ENCODE measurements around the gene CAMK2A. TPM values are rescaled to one million over a fixed set of nuclear protein-coding genes. Genes with fewer than 3 reads are reported as not detected.

CAMK2A gene
- total RNA-seq, 1 donor from 2014 or later = 1.2 TPM

DNA sequence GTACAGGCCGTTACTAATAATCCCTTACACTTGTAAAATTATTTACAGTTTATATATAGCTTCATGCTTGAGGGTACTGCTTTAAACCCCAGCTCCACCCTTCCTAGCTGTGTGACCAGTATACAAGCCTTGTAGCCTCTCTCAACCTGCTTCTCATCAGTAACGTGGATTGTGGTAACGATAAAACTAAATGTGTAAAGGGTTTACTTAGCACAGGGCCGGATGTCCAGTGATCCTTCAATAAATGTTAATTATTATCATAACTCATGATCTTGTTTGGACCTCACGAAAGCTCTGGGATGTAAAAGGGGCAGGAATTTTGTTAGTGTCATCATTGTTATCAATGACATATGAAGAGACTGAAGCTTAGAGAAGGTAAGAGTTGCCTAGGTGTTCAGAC, 20.7 kb upstream of the CAMK2A start:
- H3K36me3 ChIP-seq (ENCODE audit: insufficient read depth, low read length) = no peaks in the 10 kb centered on the region
- H3K4me1 ChIP-seq (ENCODE audit: insufficient read depth, low read length) = no peaks in the 10 kb centered on the region
- H3K27me3 ChIP-seq (ENCODE audit: insufficient read depth, low read length) = no peaks in the 10 kb centered on the region
- Mint-ChIP-seq H3K27ac (ENCODE audit: unreplicated experiment) (no peak overlapping the region), H3K27me3 (ENCODE audit: low read depth, unreplicated experiment) (peaks cover 7% of the 10 kb centered on the region), H3K4me1 (ENCODE audit: low read depth, unreplicated experiment) (peaks cover 30% of the 10 kb centered on the region), H3K36me3 (ENCODE audit: low read depth, unreplicated experiment) (no peaks in the 10 kb centered on the region), H3K9me3 (ENCODE audit: unreplicated experiment) (peaks cover 2% of the 10 kb centered on the region), H3K4me3 (ENCODE audit: unreplicated experiment) (no peak overlapping the region)
- no peak overlapping the region for H2AFZ ChIP-seq (ENCODE audit: low read depth, low read length)
- FAIRE-seq (no peak), DNase-seq (ENCODE audit: low read depth) (no peak)
- no peak overlapping the region for H3K27ac ChIP-seq (ENCODE audit: low read depth, low read length)
- H3K79me2 ChIP-seq (ENCODE audit: insufficient read depth, low read length) = no peaks in the 10 kb centered on the region
- no peaks in the 10 kb centered on the region for H4K20me1 ChIP-seq (ENCODE audit: insufficient read depth, low read length)
- no peak overlapping the region for H3K4me3 ChIP-seq (ENCODE audit: insufficient read depth, low read depth, low read length)
- TF ChIP-seq, protein P1, sequence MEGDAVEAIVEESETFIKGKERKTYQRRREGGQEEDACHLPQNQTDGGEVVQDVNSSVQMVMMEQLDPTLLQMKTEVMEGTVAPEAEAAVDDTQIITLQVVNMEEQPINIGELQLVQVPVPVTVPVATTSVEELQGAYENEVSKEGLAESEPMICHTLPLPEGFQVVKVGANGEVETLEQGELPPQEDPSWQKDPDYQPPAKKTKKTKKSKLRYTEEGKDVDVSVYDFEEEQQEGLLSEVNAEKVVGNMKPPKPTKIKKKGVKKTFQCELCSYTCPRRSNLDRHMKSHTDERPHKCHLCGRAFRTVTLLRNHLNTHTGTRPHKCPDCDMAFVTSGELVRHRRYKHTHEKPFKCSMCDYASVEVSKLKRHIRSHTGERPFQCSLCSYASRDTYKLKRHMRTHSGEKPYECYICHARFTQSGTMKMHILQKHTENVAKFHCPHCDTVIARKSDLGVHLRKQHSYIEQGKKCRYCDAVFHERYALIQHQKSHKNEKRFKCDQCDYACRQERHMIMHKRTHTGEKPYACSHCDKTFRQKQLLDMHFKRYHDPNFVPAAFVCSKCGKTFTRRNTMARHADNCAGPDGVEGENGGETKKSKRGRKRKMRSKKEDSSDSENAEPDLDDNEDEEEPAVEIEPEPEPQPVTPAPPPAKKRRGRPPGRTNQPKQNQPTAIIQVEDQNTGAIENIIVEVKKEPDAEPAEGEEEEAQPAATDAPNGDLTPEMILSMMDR (IDR thresholded peaks at IDR 0.05; ENCODE audit: insufficient read depth, low read depth, low read length) = no peak
- no peak for TF ChIP-seq EZH2 (IDR thresholded peaks at IDR 0.05; ENCODE audit: insufficient read depth, low read length)
- no peak overlapping the region for H3K9ac ChIP-seq (ENCODE audit: low read length)
- no peaks in the 10 kb centered on the region for H3K9me3 ChIP-seq (ENCODE audit: insufficient read depth, low read depth, low read length)
- no peak overlapping the region for H3K4me2 ChIP-seq (ENCODE audit: low read length)

DNA sequence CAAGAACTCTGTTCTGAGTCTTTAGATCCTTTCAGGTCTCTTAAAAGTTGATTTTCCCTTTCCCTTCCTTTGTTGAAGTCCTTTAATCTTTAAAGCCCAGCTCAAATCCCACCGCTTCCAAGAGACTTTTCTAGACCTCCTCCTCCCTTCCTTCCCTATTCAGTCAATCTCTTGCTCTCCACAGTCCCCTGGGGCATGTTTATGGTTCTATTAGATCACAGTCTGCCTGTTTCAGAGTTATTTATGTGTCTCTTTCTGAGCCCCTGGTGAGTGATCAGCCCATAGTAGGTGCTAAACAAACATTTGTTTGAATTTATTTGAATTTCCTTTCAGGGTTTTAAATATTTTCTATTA, 20.3 kb upstream of the CAMK2A start:
- Mint-ChIP-seq H3K27ac (ENCODE audit: unreplicated experiment) (no peak overlapping the region), H3K9me3 (ENCODE audit: unreplicated experiment) (peaks cover 2% of the 10 kb centered on the region), H3K4me1 (ENCODE audit: low read depth, unreplicated experiment) (peaks cover 30% of the 10 kb centered on the region), H3K36me3 (ENCODE audit: low read depth, unreplicated experiment) (no peaks in the 10 kb centered on the region), H3K4me3 (ENCODE audit: unreplicated experiment) (no peak overlapping the region), H3K27me3 (ENCODE audit: low read depth, unreplicated experiment) (peaks cover 7% of the 10 kb centered on the region)
- Histone ChIP-seq H3K79me2 (ENCODE audit: insufficient read depth, low read length) (no peaks in the 10 kb centered on the region), H3K9me3 (ENCODE audit: insufficient read depth, low read depth, low read length) (no peaks in the 10 kb centered on the region), H2AFZ (ENCODE audit: low read depth, low read length) (no peak overlapping the region), H3K36me3 (ENCODE audit: insufficient read depth, low read length) (no peaks in the 10 kb centered on the region), H3K27me3 (ENCODE audit: insufficient read depth, low read length) (no peaks in the 10 kb centered on the region), H3K4me2 (ENCODE audit: low read length) (no peak overlapping the region), H3K4me3 (ENCODE audit: insufficient read depth, low read depth, low read length) (no peak overlapping the region), H4K20me1 (ENCODE audit: insufficient read depth, low read length) (no peaks in the 10 kb centered on the region), H3K27ac (ENCODE audit: low read depth, low read length) (no peak overlapping the region), H3K4me1 (ENCODE audit: insufficient read depth, low read length) (no peaks in the 10 kb centered on the region), H3K9ac (ENCODE audit: low read length) (no peak overlapping the region)
- TF ChIP-seq EZH2 (IDR thresholded peaks at IDR 0.05; ENCODE audit: insufficient read depth, low read length) = no peak
- TF ChIP-seq, protein P1 (IDR thresholded peaks at IDR 0.05; ENCODE audit: insufficient read depth, low read depth, low read length) = no peak
- DNase-seq (ENCODE audit: low read depth) (no peak), FAIRE-seq (no peak)

DNA sequence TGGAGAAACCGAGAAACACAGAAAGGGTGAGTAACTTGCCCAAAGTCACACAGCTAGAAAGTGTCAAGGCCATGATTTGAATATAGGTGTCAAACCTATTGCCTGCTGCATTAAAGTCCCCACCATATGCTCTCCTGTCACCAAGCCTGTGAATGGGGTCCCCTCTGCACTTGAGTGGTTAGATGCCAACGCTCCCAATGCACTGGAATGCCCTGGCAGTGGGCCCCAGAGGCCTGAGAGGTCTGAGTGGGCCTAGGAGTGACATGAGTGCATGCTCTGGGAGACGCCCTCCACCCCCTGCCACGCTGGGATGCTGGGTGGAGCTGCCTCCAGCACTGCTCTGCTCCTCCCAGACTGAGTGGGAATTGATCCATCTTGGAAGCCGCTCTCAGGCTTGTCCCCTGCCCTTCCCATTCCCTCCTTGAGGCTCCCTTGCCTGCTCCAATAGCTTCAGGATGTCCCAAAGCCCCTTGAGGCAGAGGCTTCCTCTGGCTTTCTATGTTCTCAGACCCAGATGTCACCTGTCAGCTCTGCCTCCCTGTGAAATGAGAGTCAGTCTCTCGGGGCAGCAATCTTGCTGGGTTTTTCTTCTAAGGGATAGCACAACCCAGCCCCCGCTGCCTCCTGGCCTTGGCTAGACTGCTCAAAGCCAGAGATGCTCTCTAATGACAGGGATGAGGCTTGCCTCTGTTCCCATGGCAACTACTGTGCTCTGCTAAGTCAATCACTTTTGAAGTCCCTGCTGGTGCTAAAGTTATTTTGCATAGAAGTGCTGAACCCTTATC, 19.7 kb upstream of the CAMK2A start:
- Histone ChIP-seq H3K4me1 (ENCODE audit: insufficient read depth, low read length) (no peaks in the 10 kb centered on the region), H3K4me3 (ENCODE audit: insufficient read depth, low read depth, low read length) (no peak overlapping the region), H4K20me1 (ENCODE audit: insufficient read depth, low read length) (no peaks in the 10 kb centered on the region), H3K9me3 (ENCODE audit: insufficient read depth, low read depth, low read length) (no peaks in the 10 kb centered on the region), H3K27me3 (ENCODE audit: insufficient read depth, low read length) (no peaks in the 10 kb centered on the region), H3K36me3 (ENCODE audit: insufficient read depth, low read length) (no peaks in the 10 kb centered on the region), H3K79me2 (ENCODE audit: insufficient read depth, low read length) (no peaks in the 10 kb centered on the region), H3K9ac (ENCODE audit: low read length) (no peak overlapping the region), H3K4me2 (ENCODE audit: low read length) (no peak overlapping the region), H2AFZ (ENCODE audit: low read depth, low read length) (no peak overlapping the region), H3K27ac (ENCODE audit: low read depth, low read length) (no peak overlapping the region)
- TF ChIP-seq, protein P1 (IDR thresholded peaks at IDR 0.05; ENCODE audit: insufficient read depth, low read depth, low read length) = no peak
- no peak for TF ChIP-seq EZH2 (IDR thresholded peaks at IDR 0.05; ENCODE audit: insufficient read depth, low read length)
- H3K9me3 Mint-ChIP-seq (ENCODE audit: unreplicated experiment) = peaks cover 2% of the 10 kb centered on the region
- peaks cover 7% of the 10 kb centered on the region for H3K27me3 Mint-ChIP-seq (ENCODE audit: low read depth, unreplicated experiment)
- H3K36me3 Mint-ChIP-seq (ENCODE audit: low read depth, unreplicated experiment) = no peaks in the 10 kb centered on the region
- DNase-seq (ENCODE audit: low read depth) (no peak), FAIRE-seq (no peak)
- no peak overlapping the region for H3K27ac Mint-ChIP-seq (ENCODE audit: unreplicated experiment)
- peaks cover 25% of the 10 kb centered on the region for H3K4me1 Mint-ChIP-seq (ENCODE audit: low read depth, unreplicated experiment)
- no peak overlapping the region for H3K4me3 Mint-ChIP-seq (ENCODE audit: unreplicated experiment)
